D341Med (cell line): Measurements from ENCODE around the gene CCDC124.
"Not testable (repeated sequence)": the region's sequence is repeated elsewhere in the genome, so short reads cannot be mapped to it uniquely, and the experiment has no call there.

Source experiments
- DNase-seq: peaks from one replicate; pipeline ENCODE4 v3.0.0; 2012; ENCODE audit warnings: low spot score

The CCDC124 gene

GRCh38 chr19:17986569-17986968, 53.8 kb downstream of the CCDC124 start:
- DNase-seq = not testable (repeated sequence)

- DNase-seq = no peak
Measured at GRCh38 chr19:17988161-17988560, 55.3 kb downstream of the CCDC124 start.

- no peak for DNase-seq
Measured at GRCh38 chr19:17989425-17990094, 56.7 kb downstream of the CCDC124 start.

GRCh38 chr19:17993076-17993813, 60.4 kb downstream of the CCDC124 start:
- DNase-seq = no peak
